Activated T-helper 1 cell treated with anti-CD3 and anti-CD28 coated beads, Interleukin-12 subunit alpha, Interleukin-12 subunit beta, Interleukin-2, Interleukin-4 antibody, amounts not matched to agents 30 ng/mL and 10 ng/mL and 1 ng/mL, durations not matched to agents 14 hours and 24 hours and 36 hours (primary cell): ENCODE measurements around the gene ETV1. TPM values are rescaled to one million over a fixed set of nuclear protein-coding genes. Genes with fewer than 3 reads are reported as not detected.

ENCODE experiments used
- DNase-seq: peaks from one replicate; pipeline ENCODE4 v3.0.0; 2021; ENCODE audit warnings: low spot score
- H3K27ac Mint-ChIP-seq: one replicate; pipeline ENCODE4 v1.8.0; 2021; ENCODE audit warnings: mild to moderate bottlenecking, mixed read lengths
- H3K27me3 Mint-ChIP-seq: one replicate; pipeline ENCODE4 v1.8.0; 2022; ENCODE audit warnings: mild to moderate bottlenecking, moderate library complexity, mixed read lengths; ENCODE audit not compliant: insufficient read depth
- H3K36me3 Mint-ChIP-seq: one replicate; pipeline ENCODE4 v1.8.0; 2021; ENCODE audit warnings: low read depth, mixed read lengths
- H3K4me1 Mint-ChIP-seq: one replicate; pipeline ENCODE4 v1.8.0; 2021; ENCODE audit warnings: low read depth, mixed read lengths
- H3K4me3 Mint-ChIP-seq: one replicate; pipeline ENCODE4 v1.8.0; 2021; ENCODE audit warnings: mild to moderate bottlenecking, moderate library complexity, mixed read lengths
- H3K9me3 Mint-ChIP-seq: one replicate; pipeline ENCODE4 v1.8.0; 2021; ENCODE audit warnings: mixed read lengths
- intact Hi-C: fragments of 100-400 bp; cut with micrococcal nuclease; formaldehyde crosslinking; loops from one replicate; pipeline ENCODE4 v1.15.1; 2024
- total RNA-seq: library from RNA; stranded (reverse); gene quantifications from 2 replicates; pipeline ENCODE4 v1.2.3, GENCODE V29; 2022

Gene ETV1
- total RNA-seq, 1 donor from 2014 or later: not detected

GRCh38 chr7:13981070-13981469, 8.4 kb downstream of the ETV1 start:
- Mint-ChIP-seq H3K9me3 (no peaks in the 10 kb centered on the region), H3K4me1 (no peaks in the 10 kb centered on the region), H3K27ac (no peak overlapping the region), H3K4me3 (no peak overlapping the region), H3K27me3 (no peaks in the 10 kb centered on the region), H3K36me3 (no peaks in the 10 kb centered on the region)
- intact Hi-C loops: no loop called here
- no peak for DNase-seq

GRCh38 chr7:13980474-13980873, 9.0 kb downstream of the ETV1 start:
- Mint-ChIP-seq H3K4me1 (no peaks in the 10 kb centered on the region), H3K4me3 (no peak overlapping the region)

GRCh38 chr7:13979671-13980435, 9.6 kb downstream of the ETV1 start:
- Mint-ChIP-seq H3K36me3 (no peaks in the 10 kb centered on the region), H3K4me3 (no peak overlapping the region), H3K27ac (no peak overlapping the region), H3K4me1 (no peaks in the 10 kb centered on the region), H3K9me3 (no peaks in the 10 kb centered on the region), H3K27me3 (no peaks in the 10 kb centered on the region)
- intact Hi-C loops: no loop called here
- no peak for DNase-seq

More at GRCh38 chr7:13980474-13980873, 9.0 kb downstream of the ETV1 start:
- Mint-ChIP-seq H3K27me3 (no peaks in the 10 kb centered on the region), H3K9me3 (no peaks in the 10 kb centered on the region), H3K36me3 (no peaks in the 10 kb centered on the region), H3K27ac (no peak overlapping the region)
- intact Hi-C loops: no loop called here
- DNase-seq: no peak

GRCh38 chr7:13976594-13976993, 12.9 kb downstream of the ETV1 start:
- intact Hi-C loops: no loop called here
- Mint-ChIP-seq H3K9me3 (no peaks in the 10 kb centered on the region), H3K4me1 (no peaks in the 10 kb centered on the region), H3K27me3 (no peaks in the 10 kb centered on the region), H3K36me3 (no peaks in the 10 kb centered on the region), H3K27ac (no peak overlapping the region), H3K4me3 (no peak overlapping the region)
- DNase-seq: no peak

- intact Hi-C loops: no loop called here
- no peaks in the 10 kb centered on the region for H3K36me3 Mint-ChIP-seq
- no peak overlapping the region for H3K27ac Mint-ChIP-seq
- no peak for DNase-seq
- H3K4me1 Mint-ChIP-seq: no peaks in the 10 kb centered on the region
- no peak overlapping the region for H3K4me3 Mint-ChIP-seq
- H3K27me3 Mint-ChIP-seq: no peaks in the 10 kb centered on the region
- H3K9me3 Mint-ChIP-seq: no peaks in the 10 kb centered on the region
These were observed 24.4 kb downstream of the ETV1 start for GRCh38 chr7:13965077-13965476.

- intact Hi-C loops: no loop called here
- no peak overlapping the region for H3K27ac Mint-ChIP-seq
- H3K27me3 Mint-ChIP-seq: no peaks in the 10 kb centered on the region
- DNase-seq: no peak
- H3K4me1 Mint-ChIP-seq: no peaks in the 10 kb centered on the region
- H3K4me3 Mint-ChIP-seq: no peak overlapping the region
- no peaks in the 10 kb centered on the region for H3K9me3 Mint-ChIP-seq
- no peaks in the 10 kb centered on the region for H3K36me3 Mint-ChIP-seq
These were observed 25.5 kb downstream of the ETV1 start for GRCh38 chr7:13963925-13964324.

GRCh38 chr7:13955494-13955893, 34.0 kb downstream of the ETV1 start:
- intact Hi-C loops: no loop called here
- no peaks in the 10 kb centered on the region for H3K27me3 Mint-ChIP-seq

GRCh38 chr7:13953368-13953767, 36.1 kb downstream of the ETV1 start:
- Mint-ChIP-seq H3K4me1 (no peaks in the 10 kb centered on the region), H3K9me3 (no peaks in the 10 kb centered on the region), H3K36me3 (no peaks in the 10 kb centered on the region), H3K27ac (no peak overlapping the region), H3K27me3 (no peaks in the 10 kb centered on the region), H3K4me3 (no peak overlapping the region)
- no peak for DNase-seq
- intact Hi-C loops: no loop called here

More at GRCh38 chr7:13955494-13955893, 34.0 kb downstream of the ETV1 start:
- H3K4me1 Mint-ChIP-seq: no peaks in the 10 kb centered on the region
- H3K9me3 Mint-ChIP-seq: no peaks in the 10 kb centered on the region
- H3K27ac Mint-ChIP-seq: no peak overlapping the region
- no peak for DNase-seq
- H3K4me3 Mint-ChIP-seq: no peak overlapping the region
- no peaks in the 10 kb centered on the region for H3K36me3 Mint-ChIP-seq

- no peak for DNase-seq
- no peaks in the 10 kb centered on the region for H3K36me3 Mint-ChIP-seq
- no peak overlapping the region for H3K4me3 Mint-ChIP-seq
- intact Hi-C loops: no loop called here
- H3K27ac Mint-ChIP-seq: no peak overlapping the region
- H3K9me3 Mint-ChIP-seq: no peaks in the 10 kb centered on the region
- no peaks in the 10 kb centered on the region for H3K27me3 Mint-ChIP-seq
- H3K4me1 Mint-ChIP-seq: no peaks in the 10 kb centered on the region
These were observed 36.5 kb downstream of the ETV1 start for GRCh38 chr7:13952921-13953320.

GRCh38 chr7:13949939-13950338, 39.5 kb downstream of the ETV1 start:
- Mint-ChIP-seq H3K27me3 (no peaks in the 10 kb centered on the region), H3K27ac (no peak overlapping the region), H3K4me1 (no peaks in the 10 kb centered on the region), H3K9me3 (peaks cover 6% of the 10 kb centered on the region), H3K4me3 (no peak overlapping the region), H3K36me3 (no peaks in the 10 kb centered on the region)
- intact Hi-C loops: no loop called here
- DNase-seq: no peak

- no peaks in the 10 kb centered on the region for H3K4me1 Mint-ChIP-seq
- H3K9me3 Mint-ChIP-seq: peaks cover 6% of the 10 kb centered on the region
- DNase-seq: no peak
- H3K27ac Mint-ChIP-seq: no peak overlapping the region
- intact Hi-C loops: no loop called here
- H3K36me3 Mint-ChIP-seq: no peaks in the 10 kb centered on the region
- H3K27me3 Mint-ChIP-seq: no peaks in the 10 kb centered on the region
- H3K4me3 Mint-ChIP-seq: no peak overlapping the region
These were observed 40.0 kb downstream of the ETV1 start for GRCh38 chr7:13949445-13949844.

- intact Hi-C loops: no loop called here
- Mint-ChIP-seq H3K4me1 (no peaks in the 10 kb centered on the region), H3K9me3 (peaks cover 6% of the 10 kb centered on the region), H3K36me3 (no peaks in the 10 kb centered on the region), H3K27ac (no peak overlapping the region), H3K27me3 (no peaks in the 10 kb centered on the region), H3K4me3 (no peak overlapping the region)
- DNase-seq: no peak
These were observed 41.3 kb downstream of the ETV1 start for GRCh38 chr7:13948019-13948801.

- intact Hi-C loops: no loop called here
- Mint-ChIP-seq H3K27me3 (no peaks in the 10 kb centered on the region), H3K4me3 (no peak overlapping the region), H3K27ac (no peak overlapping the region), H3K36me3 (no peaks in the 10 kb centered on the region), H3K4me1 (no peaks in the 10 kb centered on the region), H3K9me3 (peaks cover 6% of the 10 kb centered on the region)
- DNase-seq: no peak
These were observed 41.9 kb downstream of the ETV1 start for GRCh38 chr7:13947535-13947934.
